GM23248 (cell line): ENCODE data around the gene AQR. TPM values are rescaled to one million over a fixed set of nuclear protein-coding genes. Genes with fewer than 3 reads are reported as not detected.

Experiments
- DNase-seq: peaks from one replicate; pipeline ENCODE4 v3.0.0-alpha.2; 2015
- H2AFZ ChIP-seq: fragments of 200-600 bp; sonication (generic); 2 replicates; pipeline ENCODE4 v1.6.1; 2016; ENCODE audit warnings: antibody characterized with exemption
- H3F3A ChIP-seq: fragments of 200-600 bp; sonication (generic); 2 replicates; pipeline ENCODE4 v1.6.1; 2016; ENCODE audit warnings: mild to moderate bottlenecking, antibody characterized with exemption, mixed run types; ENCODE audit not compliant: insufficient read depth
- H3K27ac ChIP-seq: fragments of 200-600 bp; sonication (generic); 2 replicates; pipeline ENCODE4 v1.5.1; 2016; ENCODE audit warnings: mild to moderate bottlenecking
- H3K27me3 ChIP-seq: fragments of 200-600 bp; sonication (generic); replicated peaks from 2 replicates; pipeline ENCODE4 v1.6.1; 2016; ENCODE audit warnings: mild to moderate bottlenecking; ENCODE audit not compliant: insufficient read depth
- H3K36me3 ChIP-seq: fragments of 200-600 bp; sonication (generic); 2 replicates; pipeline ENCODE4 v1.6.1; 2016; ENCODE audit warnings: low read depth, mild to moderate bottlenecking
- H3K4me1 ChIP-seq: fragments of 200-600 bp; sonication (generic); 2 replicates; pipeline ENCODE4 v1.6.1; 2016; ENCODE audit warnings: mild to moderate bottlenecking; ENCODE audit not compliant: insufficient read depth
- H3K4me2 ChIP-seq: fragments of 200-600 bp; sonication (generic); one replicate; pipeline ENCODE4 v1.6.1; 2016; ENCODE audit warnings: mild to moderate bottlenecking; ENCODE audit not compliant: unreplicated experiment
- H3K4me3 ChIP-seq: fragments of 200-600 bp; sonication (generic); 2 replicates; pipeline ENCODE4 v1.5.1; 2016; ENCODE audit warnings: mild to moderate bottlenecking
- H3K79me2 ChIP-seq: fragments of 200-600 bp; sonication (generic); 2 replicates; pipeline ENCODE4 v1.6.1; 2016; ENCODE audit warnings: mild to moderate bottlenecking; ENCODE audit not compliant: insufficient read depth
- H3K9ac ChIP-seq: fragments of 200-600 bp; sonication (generic); 2 replicates; pipeline ENCODE4 v1.6.1; 2016; ENCODE audit warnings: mild to moderate bottlenecking
- H3K9me2 ChIP-seq: fragments of 200-600 bp; sonication (generic); 2 replicates; pipeline ENCODE4 v1.6.1; 2016; ENCODE audit warnings: mixed run types, mild to moderate bottlenecking, moderate library complexity; ENCODE audit not compliant: insufficient read depth
- H3K9me3 ChIP-seq: fragments of 200-600 bp; sonication (generic); one replicate; pipeline ENCODE4 v1.6.1; 2017; ENCODE audit warnings: low read depth
- H4K20me1 ChIP-seq: fragments of 200-600 bp; sonication (generic); 2 replicates; pipeline ENCODE4 v1.6.0; 2016; ENCODE audit not compliant: insufficient read depth
- EZH2 ChIP-seq: fragments of 200-600 bp; sonication (generic); IDR thresholded peaks from 2 replicates; pipeline ENCODE4 v1.6.1; 2018; ENCODE audit warnings: antibody characterized with exemption, mild to moderate bottlenecking; ENCODE audit not compliant: insufficient read depth, poor library complexity, severe bottlenecking
- EZH2phosphoT487 ChIP-seq: fragments of 200-600 bp; sonication (generic); IDR thresholded peaks from 2 replicates; pipeline ENCODE4 v1.6.1; 2018; ENCODE audit warnings: antibody characterized with exemption, moderate library complexity, mild to moderate bottlenecking, low read depth; ENCODE audit not compliant: insufficient read depth
- WGBS, 2 experiments: methylation state at CpG; one replicate each; pipeline ENCODE4 v1.1.6; 2015 to 2017; ENCODE audit warnings: low lambda C conversion rate in 2 of 2, low coverage in 1 of 2; ENCODE audit errors: missing lambda C conversion rate in 2 of 2; 5-methylcytosine and 5-hydroxymethylcytosine counted together
- in situ Hi-C: fragments of 300-500 bp; cut with MboI; formaldehyde crosslinking; loops from 2 replicates; pipeline ENCODE4 v1.15.0; 2020
- polyA plus RNA-seq: library from polyadenylated mRNA; unstranded; fragments of >200 nt; fragmentation: Nextera tagmentation; extraction: Ambion mirVana; gene quantifications from 2 replicates; pipeline ENCODE4 v1.2.1, GENCODE V29; 2016
- total RNA-seq: library from RNA; depleted of rRNA; stranded (reverse); fragments of >200 nt; shearing (Covaris generic); gene quantifications from 2 replicates; pipeline ENCODE4 v1.2.3, GENCODE V29; 2014

The AQR gene
- total and polyA plus RNA-seq, 2 experiments from 2014 or later, result 14.3 to 18.2 TPM

DNA sequence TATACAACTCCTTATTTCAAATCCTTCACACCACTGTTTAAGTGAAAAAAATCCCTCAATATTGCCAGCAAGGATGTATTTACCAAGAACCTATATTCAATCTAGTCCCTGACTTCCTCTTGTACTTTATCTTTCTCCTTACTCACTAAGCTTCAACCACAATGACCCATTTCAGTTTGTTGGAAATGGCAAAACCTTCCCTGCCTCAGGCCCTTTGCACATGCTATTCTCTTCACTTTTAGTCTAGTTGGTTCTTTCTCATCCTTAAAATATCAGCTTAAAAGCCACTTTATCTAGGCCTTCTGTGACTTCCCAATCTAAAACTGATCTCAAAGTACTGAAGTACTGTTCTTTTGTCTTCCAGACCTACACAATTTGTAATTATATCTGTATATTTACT is 92.9 kb downstream of the AQR start:
- peaks cover 28% of the 10 kb centered on the region for H3K36me3 ChIP-seq
- H4K20me1 ChIP-seq, result no peaks in the 10 kb centered on the region
- no peaks in the 10 kb centered on the region for H3K9me2 ChIP-seq
- DNase-seq, result no peak
- no peaks in the 10 kb centered on the region for H3K27me3 ChIP-seq
- no peaks in the 10 kb centered on the region for H3K9me3 ChIP-seq
- no peaks in the 10 kb centered on the region for H3K79me2 ChIP-seq
- H3K4me2 ChIP-seq, result no peak overlapping the region
- no peak overlapping the region for H3K4me3 ChIP-seq
- in situ Hi-C loops, result no loop called here
- TF ChIP-seq EZH2 (no peak), EZH2phosphoT487 (no peak)
- H2AFZ ChIP-seq, result no peak overlapping the region
- no peaks in the 10 kb centered on the region for H3F3A ChIP-seq
- no peak overlapping the region for H3K27ac ChIP-seq
- H3K4me1 ChIP-seq, result no peaks in the 10 kb centered on the region
- no peak overlapping the region for H3K9ac ChIP-seq

DNA sequence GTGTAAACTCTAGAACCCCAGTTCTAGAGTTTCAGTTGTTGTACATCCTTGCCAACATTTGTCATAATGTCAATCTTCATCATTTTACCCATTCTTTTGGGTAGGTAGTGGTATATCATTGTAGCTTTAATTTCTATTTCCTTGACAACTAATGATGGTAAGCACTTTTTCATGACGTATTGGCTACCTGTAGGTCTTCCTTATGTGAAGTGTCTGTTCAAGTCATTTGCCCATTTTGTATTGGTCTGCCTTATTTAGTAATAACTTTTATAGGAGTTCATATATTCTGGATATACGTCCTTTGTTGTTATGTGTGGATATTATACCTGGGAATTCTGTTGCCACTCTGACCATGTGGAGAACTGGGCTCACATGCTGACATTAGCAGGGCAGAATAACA is 100.4 kb downstream of the AQR start:
- Histone ChIP-seq H3K27ac (no peak overlapping the region), H3K4me1 (no peaks in the 10 kb centered on the region), H3K4me3 (no peak overlapping the region), H4K20me1 (no peaks in the 10 kb centered on the region), H3K4me2 (no peak overlapping the region), H3F3A (no peaks in the 10 kb centered on the region), H3K9ac (no peak overlapping the region), H3K36me3 (peaks cover 41% of the 10 kb centered on the region; the same call in 1 of the 2 replicates), H3K79me2 (no peaks in the 10 kb centered on the region), H3K9me3 (no peaks in the 10 kb centered on the region), H3K9me2 (no peaks in the 10 kb centered on the region), H2AFZ (no peak overlapping the region), H3K27me3 (no peaks in the 10 kb centered on the region)
- in situ Hi-C loops, result no loop called here
- WGBS, 2 experiments, result 84 to 86% methylated on average over 2 of the region's 2 CpGs
- no peak for TF ChIP-seq EZH2phosphoT487
- TF ChIP-seq EZH2, result no peak
- no peak for DNase-seq

DNA sequence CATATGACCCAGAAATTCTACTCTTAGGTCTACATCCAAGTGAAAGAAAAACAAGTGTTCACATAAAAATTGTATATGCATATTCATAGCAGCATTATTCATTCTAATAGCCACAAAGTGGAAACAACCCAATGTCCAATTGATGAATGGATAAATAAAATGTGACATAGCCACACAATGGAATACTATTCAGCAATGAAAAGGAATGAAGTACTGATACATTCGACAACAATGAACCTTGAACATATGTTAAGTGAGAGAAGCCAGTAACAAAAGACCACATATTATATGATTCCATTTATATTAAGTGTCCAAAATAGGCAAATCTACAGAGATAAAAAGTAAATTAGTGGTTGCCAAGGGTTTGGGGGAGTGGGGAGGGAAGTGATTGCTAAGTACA is 104.0 kb downstream of the AQR start:
- H3K27ac ChIP-seq, result no peak overlapping the region
- no peaks in the 10 kb centered on the region for H3K79me2 ChIP-seq
- H3K4me3 ChIP-seq, result no peak overlapping the region
- H3K9ac ChIP-seq, result no peak overlapping the region
- H3F3A ChIP-seq, result no peaks in the 10 kb centered on the region
- no peaks in the 10 kb centered on the region for H4K20me1 ChIP-seq
- no peaks in the 10 kb centered on the region for H3K9me2 ChIP-seq
- H3K9me3 ChIP-seq, result no peaks in the 10 kb centered on the region
- in situ Hi-C loops, result no loop called here
- H3K36me3 ChIP-seq, result peaks cover 51% of the 10 kb centered on the region; the same call in 1 of the 2 replicates
- no peak overlapping the region for H2AFZ ChIP-seq
- 94 to 97% methylated on average over 1 of the region's 1 CpG for WGBS, 2 experiments
- no peak overlapping the region for H3K4me2 ChIP-seq
- TF ChIP-seq EZH2phosphoT487, result no peak
- TF ChIP-seq EZH2, result no peak
- no peaks in the 10 kb centered on the region for H3K27me3 ChIP-seq
- H3K4me1 ChIP-seq, result no peaks in the 10 kb centered on the region
- no peak for DNase-seq

DNA sequence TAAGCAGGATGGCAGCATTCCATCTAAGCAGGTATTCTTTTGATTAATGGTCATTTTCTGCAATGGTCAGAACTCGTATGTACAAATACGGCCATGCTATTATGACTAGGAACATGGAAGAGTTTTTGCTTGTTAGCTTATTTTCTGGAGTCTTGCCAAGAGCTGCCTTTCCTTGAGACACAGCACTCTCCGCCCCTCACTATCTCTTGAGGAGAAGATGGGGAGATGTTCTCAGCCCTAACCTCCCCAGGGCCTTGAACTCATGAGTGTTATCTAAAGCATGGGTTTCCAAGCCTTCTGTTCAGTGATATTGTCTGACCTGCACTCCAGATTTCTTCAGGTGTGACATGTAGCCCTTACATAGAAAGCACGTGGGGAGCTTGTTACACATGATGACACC is 108.3 kb downstream of the AQR start:
- in situ Hi-C loops, result no loop called here
- no peak overlapping the region for H3K4me3 ChIP-seq
- peaks cover 6% of the 10 kb centered on the region for H3K4me1 ChIP-seq
- WGBS, 2 experiments, result 94 to 96% methylated on average over 4 of the region's 4 CpGs
- no peaks in the 10 kb centered on the region for H3K9me3 ChIP-seq
- H3K27ac ChIP-seq, result no peak overlapping the region
- H4K20me1 ChIP-seq, result no peaks in the 10 kb centered on the region
- no peak overlapping the region for H3K9ac ChIP-seq
- no peaks in the 10 kb centered on the region for H3K27me3 ChIP-seq
- no peaks in the 10 kb centered on the region for H3K9me2 ChIP-seq
- no peaks in the 10 kb centered on the region for H3K79me2 ChIP-seq
- no peak overlapping the region for H3K4me2 ChIP-seq
- no peak overlapping the region for H2AFZ ChIP-seq
- H3F3A ChIP-seq, result peaks cover 12% of the 10 kb centered on the region
- peaks cover 35% of the 10 kb centered on the region; the same call in 1 of the 2 replicates for H3K36me3 ChIP-seq
- no peak for DNase-seq
- no peak for TF ChIP-seq EZH2
- no peak for TF ChIP-seq EZH2phosphoT487

DNA sequence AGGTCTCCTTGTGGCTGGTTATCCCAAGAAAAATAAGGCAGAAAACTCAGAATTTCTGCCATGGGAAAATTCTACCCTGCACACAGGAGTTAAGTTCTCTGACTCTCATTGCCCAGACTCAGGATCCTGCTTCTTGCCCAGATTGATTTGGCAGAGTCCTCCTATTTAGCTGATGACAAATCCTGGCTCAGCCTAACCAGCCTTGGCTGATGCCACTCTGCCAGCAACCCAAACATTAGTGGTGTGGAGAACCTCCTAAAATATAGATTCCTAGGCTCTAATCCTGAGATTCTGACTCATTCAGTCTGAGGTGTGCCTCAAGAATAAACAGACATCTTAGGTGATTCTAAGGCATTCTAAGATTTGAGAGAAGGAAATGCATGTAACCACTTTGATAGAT is 113.6 kb downstream of the AQR start:
- H3K4me1 ChIP-seq, result peaks cover 28% of the 10 kb centered on the region
- no peak overlapping the region for H3K4me3 ChIP-seq
- H3K4me2 ChIP-seq, result peak overlapping the region; percentile 60
- TF ChIP-seq EZH2 (no peak), EZH2phosphoT487 (no peak)
- peaks cover 16% of the 10 kb centered on the region; the same call in 1 of the 2 replicates for H3K36me3 ChIP-seq
- in situ Hi-C loops, result no loop called here
- H3K27ac ChIP-seq, result peak overlapping the region; percentile 73
- no peaks in the 10 kb centered on the region for H3K9me3 ChIP-seq
- DNase-seq, result peak; percentile 85
- H3K27me3 ChIP-seq, result no peaks in the 10 kb centered on the region
- no peaks in the 10 kb centered on the region for H3K9me2 ChIP-seq
- no peak overlapping the region for H2AFZ ChIP-seq
- H3F3A ChIP-seq, result peaks cover 40% of the 10 kb centered on the region
- H3K9ac ChIP-seq, result 0 out of 2 replicates have a peak overlapping the region, but pooled peaks have one; percentile 20
- no peaks in the 10 kb centered on the region for H4K20me1 ChIP-seq
- H3K79me2 ChIP-seq, result no peaks in the 10 kb centered on the region
